NCI-H1417 treated with DMSO at 0.1 percent for 48 hours (cell line): ENCODE data around the gene CXCL10.
A peak's percentile ranks its signal among the peaks of the same experiment; 100 is the strongest.
"Not testable (repeated sequence)": the region's sequence is repeated elsewhere in the genome, so short reads cannot be mapped to it uniquely, and the experiment has no call there.

Source experiments
- DNase-seq: peaks from one replicate; lab custom pipeline; 2025; lab: John Stamatoyannopoulos, UW

CXCL10 gene

DNA sequence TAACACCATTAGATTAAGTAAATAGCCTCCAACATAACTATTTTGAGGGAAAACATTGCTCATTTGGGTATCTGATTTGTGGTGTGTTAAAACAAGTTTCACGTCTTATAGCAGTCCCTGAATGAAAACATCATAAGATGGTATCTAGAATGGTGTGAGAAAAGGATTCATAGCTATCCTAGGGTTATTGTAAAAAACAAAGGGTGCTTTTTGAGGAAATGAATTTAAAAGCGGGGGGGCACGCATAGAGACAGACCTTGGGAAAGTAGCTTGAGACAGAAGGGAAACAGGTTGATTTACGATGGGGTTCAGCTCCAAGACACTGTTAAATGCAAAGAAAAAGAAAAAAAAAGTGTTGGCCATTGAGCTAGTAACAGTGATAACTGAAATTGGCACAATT lies 768 bp upstream of the CXCL10 start:
- no peak for DNase-seq

DNA sequence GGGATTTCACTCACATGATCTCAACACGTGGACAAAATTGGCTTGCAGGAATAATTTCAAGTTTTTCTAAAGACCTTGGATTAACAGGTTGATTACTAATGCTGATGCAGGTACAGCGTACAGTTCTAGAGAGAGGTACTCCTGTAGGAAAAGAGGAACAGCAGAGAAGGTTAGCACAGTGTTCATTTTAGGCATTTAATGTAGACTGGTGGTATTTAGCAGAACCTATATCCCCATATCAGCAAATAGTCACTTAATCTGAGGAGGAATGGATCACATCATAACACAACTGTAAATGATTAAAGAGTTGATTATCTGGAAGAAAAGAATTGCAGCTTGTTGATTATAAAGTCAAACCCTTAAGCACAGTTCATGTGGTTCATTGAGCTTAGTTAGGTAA lies 620 bp downstream of the CXCL10 start:
- no peak for DNase-seq

DNA sequence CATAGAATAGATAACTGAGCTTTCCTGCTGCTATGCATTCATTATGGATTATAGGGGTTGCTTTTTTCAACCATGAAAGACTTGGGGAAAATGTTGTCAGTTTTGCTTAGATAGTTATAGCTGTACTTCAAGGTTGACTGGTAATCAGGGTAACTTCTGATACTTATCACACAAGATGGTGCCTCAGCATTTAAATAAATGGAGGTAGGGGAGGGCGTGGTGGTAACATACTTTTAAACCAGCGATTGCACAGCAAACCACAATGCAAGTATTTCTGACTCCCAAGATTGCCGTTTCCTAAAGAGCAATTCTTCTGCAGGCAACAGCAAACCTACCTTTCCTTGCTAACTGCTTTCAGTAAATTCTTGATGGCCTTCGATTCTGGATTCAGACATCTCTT lies 1.3 kb downstream of the CXCL10 start:
- DNase-seq: no peak

DNA sequence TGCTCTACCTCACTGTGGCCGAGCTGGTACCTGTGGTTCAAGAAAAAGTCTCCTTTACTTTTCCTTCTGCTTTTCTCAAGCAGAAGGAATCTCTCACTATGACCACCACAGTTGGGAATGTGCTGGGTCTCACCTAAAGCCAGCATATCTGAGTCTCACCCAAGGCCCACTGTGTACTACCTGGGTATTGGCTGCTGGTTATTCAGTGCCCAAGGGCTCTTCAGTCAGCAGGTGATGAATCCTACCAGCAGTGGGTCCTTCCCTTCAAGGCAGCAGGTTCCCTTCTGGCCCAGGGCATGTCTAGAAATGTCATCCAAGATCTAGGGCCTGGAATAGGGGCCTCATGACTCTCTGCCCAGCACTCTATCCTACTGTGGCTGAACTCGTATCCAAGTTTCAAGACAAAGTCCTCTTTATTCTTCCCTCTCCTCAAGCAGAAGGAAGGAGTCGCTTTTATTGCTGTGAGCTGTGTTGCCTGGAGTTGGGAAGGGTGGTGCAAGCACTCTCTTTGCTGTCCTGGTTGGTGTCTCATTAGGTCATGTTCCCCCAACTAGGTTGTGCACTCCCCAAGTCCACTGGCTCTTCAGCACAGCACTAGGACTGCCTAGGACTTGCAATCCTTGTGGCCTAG lies 6.1 kb downstream of the CXCL10 start:
- DNase-seq: no peak

DNA sequence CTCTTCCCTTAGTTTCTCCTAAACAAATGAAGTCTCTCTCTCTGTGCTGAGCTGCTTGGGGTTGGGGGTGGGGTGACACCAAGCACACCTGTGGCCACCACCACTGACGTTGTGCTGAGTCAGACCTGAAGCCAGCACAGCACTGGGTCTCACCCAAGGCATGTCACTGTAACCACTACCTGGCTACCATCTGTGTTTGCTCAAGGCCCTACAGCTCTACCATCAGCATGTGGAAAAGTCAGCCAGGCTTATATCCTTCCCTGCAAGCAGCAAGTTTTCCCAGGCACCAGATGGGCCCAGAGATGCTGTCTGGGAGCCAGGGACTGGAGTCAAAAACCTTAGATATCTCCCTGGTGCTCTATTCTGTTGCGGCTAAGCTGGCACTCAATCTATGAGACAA lies 6.9 kb downstream of the CXCL10 start:
- no peak for DNase-seq

DNA sequence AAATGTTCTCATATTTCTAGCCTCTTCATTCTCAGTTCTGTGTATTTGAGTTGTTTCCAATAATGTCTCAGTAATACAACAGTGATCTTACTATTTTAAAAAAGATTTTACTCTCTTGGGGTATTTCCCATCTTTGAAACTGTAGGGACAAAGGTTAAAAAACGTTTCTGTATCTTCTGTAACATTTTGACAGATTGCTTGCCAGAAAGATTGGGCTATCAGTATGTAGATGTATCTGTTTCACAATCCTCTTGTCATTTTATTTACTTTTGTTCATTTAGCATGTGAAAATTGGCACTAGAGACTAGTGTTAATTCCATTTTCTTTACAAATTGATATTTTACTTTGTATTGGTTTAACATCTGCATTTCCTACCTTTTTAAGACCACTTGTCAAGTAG lies 9.8 kb downstream of the CXCL10 start:
- DNase-seq: no peak

DNA sequence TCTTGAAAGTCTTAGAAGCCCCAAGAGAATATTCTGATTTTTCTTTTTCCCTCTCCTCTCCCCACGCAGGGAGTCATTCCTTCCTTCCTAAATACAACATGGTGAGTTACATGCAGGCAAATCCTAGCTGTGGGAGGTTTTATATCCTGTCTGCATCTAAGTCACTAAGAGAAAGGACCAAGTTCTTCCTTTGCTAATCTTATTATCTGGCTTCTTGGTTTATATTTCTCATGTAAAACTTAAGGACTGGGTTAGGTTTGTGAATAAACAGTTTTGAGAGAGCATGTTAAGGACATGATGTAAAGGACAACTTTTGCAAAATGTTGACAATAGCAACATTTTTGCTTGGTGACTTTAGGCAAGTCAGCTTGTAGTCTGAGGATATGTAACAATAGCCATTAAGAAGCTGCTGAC lies 10.9 kb downstream of the CXCL10 start:
- no peak for DNase-seq

DNA sequence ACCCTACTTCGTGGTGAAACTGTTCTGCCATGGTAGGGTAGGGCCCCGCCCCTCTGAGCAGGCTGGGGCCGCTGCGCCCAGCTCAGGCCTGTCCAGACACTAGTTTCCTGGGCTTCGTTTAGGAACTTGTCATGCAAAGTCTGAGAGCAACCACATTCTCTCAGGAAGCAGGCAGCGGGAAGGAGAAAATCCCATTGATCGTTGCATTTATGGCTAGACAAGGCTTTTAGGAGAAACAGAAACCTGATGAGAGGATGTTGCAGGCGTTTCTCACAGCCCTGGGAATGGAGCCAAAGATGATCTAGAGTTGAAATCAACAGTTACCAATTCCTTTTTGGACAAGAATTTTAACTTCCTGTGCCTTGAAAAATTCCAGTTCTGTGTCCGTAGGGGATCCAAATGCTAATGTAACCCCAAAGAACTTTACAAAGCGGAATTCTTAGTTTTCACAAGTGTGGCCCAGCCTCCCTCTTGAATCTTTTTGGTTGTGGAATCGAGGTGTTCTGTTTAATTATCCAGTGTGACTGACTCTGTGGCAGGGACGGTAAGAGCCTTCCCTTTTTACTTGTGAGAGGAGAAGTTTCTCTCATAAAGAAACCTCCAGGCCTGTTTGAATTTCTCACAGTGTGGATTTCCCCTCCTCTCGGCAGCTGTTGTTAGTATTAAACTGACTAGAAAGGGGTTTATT lies 11.5 kb downstream of the CXCL10 start:
- no peak for DNase-seq

DNA sequence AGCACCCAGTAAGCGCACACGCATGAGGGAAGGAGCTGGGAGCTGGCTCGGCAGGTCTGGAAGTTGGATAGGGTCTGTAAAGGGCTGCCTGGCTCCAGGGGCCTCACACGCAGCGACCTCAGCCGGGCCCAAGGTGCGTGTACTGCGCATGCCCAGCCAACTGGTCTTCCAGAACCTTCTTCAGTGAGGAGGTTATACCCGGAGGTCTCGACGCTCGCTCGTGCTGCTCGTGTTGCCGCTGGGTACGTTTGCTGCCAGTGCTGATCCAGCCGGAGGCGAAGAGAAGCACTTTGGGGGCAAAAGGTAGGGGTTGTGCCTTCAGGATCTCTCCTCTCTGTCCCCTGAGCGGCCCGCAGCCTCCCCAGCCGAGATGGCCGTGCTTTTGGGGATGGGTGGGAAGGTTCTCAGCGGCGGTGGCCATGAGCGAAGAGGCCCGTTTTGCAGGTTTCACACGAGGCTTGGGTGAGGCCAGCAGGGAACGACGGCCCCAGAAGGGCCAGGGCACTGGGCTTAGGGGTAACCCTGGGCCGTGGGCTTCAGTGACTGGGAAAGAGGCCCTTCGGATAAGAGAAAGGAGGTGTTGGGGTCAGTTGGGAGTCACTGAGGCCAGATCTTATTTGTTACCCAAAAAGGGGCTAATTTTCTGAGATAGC lies 12.2 kb downstream of the CXCL10 start:
- DNase-seq: no peak

DNA sequence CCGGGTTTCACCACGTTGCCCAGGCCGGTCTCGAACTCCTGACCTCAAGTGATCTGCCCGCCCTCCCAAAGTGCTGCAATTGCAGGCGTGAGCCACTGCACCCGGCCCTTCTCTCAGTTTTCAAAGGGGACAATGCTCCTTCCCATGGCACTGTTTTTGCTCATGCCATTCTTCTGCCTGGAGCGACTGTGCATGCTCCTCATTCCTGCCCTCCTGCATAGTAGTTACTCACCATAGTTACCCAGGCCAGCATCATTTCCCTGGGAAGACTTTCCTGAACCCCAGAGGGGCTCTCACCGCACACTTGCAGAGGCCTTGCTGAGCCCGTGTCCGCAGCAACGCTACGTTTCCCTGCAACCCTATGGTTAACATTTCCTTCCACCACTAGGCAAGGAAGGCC lies 12.7 kb downstream of the CXCL10 start:
- DNase-seq: no peak

DNA sequence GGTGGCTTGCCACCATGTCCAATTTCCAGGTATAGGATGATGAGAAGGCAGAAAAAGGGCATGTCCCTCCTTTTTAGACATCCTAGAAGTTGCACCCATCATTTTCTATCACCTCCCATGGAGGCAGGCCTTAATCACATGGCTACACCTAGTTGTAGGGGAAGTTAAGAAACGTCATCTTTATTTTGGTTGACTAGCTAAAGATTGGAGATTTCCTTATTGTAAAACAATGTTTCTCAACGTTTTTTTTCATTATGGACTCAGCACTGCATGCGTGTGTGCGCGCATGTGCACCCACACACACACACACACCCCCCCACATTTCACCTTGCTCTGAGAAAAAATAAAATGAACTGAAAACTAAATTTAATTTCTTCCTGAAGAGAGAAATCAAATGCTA lies 14.0 kb downstream of the CXCL10 start:
- DNase-seq: no peak

DNA sequence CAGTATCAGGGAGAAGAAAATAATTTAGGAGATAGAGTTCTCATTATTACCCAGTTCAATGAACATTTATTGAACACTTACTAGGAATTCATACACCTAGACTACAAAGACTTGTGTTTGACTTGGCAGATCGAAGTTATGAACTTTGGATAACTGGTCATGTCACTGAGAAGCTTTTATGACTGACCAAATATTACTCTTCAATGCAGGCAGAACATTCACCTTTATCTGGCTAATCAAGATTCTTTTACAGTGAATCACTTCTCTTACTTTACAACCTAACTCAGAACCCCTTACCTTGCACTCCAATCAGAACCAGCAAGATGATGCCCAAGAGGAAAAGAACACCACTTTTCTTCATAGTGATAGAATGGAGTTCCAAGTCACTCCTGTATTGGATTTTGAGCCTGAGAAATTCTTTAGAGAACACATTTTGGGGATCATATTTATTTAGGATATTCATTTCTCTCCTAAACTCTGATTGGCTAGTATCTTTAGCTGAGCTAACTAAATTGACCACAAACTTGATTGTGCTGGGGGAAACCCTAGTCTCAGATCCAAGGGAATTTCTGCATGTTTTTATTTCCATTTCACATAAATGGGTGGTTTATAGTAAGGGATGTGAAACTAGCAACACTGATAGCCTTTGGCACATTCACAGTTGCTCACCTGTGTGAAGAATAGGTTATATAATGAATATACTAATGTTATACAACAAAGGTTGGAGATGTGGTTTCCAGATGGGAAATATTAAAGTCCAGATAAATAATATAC lies 16.0 kb downstream of the CXCL10 start, which contains the start of gene CXCL9:
TSS of gene CXCL9 (minus strand) at position 421 of the 774 bp plus-strand sequence. CDS start at position 361, 60 bp downstream.
- no peak for DNase-seq

DNA sequence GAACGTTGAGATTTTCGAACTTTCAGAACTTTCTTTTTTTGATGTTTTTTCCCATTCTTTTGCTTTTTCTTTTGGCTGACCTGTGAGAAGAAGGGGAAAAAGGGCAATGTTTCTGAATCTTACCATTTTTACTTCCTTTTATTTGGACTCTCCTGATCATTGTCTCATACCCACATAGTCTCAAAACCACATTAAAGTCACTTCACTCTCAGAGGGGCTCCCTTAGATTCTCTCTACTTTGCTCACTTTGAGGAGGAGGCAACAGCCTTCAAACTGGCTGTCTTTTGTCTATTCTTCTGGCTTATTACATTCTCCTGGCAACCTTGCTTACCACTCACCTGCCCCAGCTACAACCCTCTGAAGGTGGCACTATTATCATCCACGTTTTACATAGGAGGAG lies 19.7 kb downstream of the CXCL10 start:
- DNase-seq: no peak

DNA sequence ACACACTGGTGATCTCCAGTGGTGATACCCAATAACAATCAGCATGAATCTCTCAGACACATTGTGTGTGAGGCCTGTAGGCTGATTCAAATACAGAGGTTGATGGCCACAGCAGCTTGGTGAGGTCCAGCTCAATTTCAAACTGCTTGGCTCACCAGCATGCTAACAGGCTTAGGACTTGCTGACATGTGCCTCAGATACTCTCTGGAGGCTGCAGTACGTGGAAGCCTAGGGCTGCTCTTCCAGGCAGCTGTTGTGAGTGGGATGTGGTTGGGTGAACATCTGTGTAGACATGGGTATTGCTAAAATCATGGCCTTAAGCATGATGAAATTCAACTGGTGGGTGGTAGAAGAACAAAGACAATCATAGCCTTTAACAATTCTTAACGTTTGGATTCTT lies 20.3 kb downstream of the CXCL10 start:
- DNase-seq: no peak

DNA sequence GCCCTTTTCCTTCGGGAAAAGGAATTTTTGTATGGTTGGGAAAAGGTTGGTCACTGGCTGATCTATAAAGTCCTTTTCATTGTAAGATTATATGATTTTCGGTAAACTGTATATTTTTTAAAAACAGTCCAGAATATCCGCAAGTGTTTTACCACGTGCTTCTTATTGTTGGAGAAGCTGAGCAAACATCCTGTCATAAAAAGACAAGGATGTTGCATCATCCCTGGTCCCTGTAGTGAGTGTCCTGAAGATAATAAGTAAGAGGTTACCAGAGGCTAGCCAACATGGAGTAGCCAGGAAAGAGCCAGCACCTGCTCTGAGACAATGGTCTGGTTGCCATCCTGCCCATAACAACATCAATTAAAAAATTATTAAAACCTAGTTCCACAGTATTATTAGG lies 21.1 kb downstream of the CXCL10 start:
- DNase-seq: no peak

DNA sequence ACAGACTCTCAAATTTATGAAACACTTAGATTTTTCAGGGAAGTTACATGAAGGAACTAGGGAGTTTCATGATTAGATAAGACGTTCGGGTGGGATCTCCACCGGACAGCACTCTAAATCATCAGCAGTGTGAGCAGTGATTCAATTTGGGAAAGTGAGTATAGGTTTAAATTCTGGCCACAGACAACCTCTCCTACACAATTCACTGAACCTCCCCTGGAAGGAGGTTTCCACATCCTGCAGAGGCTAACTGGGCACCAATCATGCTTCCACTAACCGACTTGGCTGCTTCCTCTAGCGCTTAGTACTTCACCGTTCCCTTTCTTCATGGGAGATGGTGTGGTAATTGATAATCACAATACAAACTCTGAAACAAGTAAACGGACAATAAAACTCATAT lies 21.6 kb downstream of the CXCL10 start:
- DNase-seq: no peak

DNA sequence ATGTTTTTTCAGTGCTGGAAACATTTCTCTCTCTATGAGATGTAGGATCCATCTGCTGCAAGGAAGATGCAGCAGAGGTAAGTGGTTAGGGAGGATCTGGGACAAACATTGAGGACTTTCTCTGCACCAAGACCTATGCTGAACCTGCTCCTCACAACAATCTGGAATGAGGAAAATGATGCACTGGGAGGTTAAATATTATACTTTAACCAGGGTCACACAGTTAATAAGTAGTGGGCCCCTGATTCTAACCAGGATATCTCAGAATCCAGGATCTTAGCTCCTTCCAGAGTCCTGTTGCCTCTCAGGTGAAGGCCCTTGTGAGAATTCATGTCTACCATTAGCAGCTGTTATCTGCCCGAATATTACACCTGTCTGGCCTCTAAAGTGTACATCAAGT lies 23.0 kb downstream of the CXCL10 start:
- no peak for DNase-seq

DNA sequence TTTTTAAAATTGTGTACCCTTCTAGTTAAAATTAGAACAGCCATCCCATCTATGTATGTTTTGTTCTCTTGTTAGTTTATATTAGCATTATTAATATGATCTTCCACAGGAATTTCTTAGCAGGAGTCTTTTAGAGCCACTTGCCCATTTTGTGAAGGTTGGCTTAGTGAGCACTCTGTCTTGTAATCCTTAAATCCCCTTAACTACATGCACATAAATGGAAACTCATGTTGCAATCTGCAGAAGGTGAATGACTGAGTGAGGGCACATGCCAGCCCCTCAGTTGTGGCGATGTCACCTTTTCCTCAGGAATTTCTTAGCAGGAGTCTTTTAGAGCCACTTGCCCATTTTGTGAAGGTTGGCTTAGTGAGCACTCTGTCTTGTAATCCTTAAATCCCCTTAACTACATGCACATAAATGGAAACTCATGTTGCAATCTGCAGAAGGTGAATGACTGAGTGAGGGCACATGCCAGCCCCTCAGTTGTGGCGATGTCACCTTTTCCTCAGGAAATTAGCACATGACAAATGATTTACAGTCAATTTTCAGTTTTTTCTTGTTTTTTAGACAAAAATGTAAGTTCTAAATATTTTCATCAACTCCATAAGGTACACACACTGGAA lies 24.7 kb downstream of the CXCL10 start:
- DNase-seq: not testable (repeated sequence)

DNA sequence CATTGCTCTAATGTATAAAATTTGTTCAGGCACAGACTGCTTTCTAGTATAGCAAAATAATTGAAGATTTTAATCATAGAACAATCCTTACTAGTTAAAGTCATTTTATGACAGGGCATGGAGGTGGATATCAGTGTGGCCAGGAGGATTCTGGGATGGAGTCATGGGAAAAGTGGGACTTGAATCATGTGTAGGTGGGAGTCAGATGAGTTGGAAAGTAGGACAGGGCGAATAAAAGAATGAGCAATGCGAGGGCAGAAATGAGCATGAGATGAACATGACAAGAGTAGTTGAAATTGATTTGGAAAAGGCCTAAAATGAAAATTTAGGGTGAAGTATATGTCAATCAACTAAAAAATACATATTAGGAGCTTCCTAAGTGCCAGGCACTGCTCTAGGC lies 25.4 kb downstream of the CXCL10 start:
- DNase-seq: no peak

DNA sequence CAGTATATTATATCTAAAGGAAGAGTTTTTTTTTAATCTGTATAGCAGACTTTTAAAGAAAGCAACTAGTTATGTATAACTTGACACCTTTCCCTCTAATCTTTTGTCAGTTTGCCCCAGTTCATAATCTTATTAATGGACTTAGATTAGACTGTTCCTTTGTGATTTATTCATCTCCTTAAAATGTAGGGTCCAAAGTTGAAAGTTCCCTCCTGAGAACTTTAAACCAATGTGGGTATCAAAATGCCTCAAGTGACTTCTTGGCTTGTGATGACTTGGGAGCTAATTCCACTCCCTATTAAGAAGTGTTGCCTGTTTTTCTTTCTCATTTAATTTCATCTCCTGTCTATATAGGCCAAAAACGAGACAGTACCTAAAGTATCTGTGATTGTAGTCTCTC lies 26.2 kb downstream of the CXCL10 start:
- no peak for DNase-seq

DNA sequence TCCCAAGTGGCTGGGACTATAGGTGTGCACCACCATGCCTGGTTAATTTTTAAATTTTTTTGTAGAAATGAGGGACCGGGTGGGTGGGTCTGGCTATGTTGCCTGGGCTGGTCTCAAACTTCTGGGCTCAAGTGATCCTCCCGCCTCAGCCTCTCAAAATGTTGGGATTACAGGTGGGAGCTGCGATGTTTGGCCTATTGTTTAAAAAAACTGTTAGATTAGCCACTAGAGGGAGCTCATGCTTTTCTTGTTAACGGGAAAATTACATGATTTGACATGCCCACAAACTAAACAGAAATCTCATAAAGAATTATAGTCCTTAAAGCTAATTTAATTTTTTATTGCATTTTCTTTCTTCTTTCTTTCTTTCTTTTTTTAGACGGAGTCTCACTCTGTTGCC lies 27.6 kb downstream of the CXCL10 start:
- DNase-seq: peak; percentile 29

DNA sequence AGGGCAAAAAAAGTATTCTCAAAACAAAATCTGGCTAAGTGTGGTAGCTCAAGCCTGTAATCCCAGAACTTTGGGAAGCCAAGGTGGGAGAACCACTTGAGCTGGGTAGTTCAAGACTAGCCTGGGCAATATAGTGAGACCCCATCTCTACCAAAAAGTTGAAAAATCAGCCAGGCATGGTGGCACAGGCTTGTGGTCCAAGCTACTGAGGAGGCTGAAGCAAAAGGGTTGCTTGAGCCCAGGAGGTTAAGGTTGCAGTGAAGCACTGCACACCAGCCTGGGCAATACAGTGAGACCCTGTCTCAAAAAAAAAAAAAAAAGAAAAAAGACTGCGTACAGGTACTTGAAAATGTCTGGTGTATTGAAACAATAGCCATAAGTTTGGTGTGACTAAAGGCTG lies 30.8 kb downstream of the CXCL10 start:
- no peak for DNase-seq
